NCI-H2227 treated with DMSO at 0.1 percent for 48 hours (cell line): ENCODE results near the gene FNDC3B.
"Not testable (repeated sequence)": the region's sequence is repeated elsewhere in the genome, so short reads cannot be mapped to it uniquely, and the experiment has no call there.

ENCODE experiments used
- DNase-seq: peaks from one replicate; lab custom pipeline; 2025; lab: John Stamatoyannopoulos, UW

Gene FNDC3B

DNA sequence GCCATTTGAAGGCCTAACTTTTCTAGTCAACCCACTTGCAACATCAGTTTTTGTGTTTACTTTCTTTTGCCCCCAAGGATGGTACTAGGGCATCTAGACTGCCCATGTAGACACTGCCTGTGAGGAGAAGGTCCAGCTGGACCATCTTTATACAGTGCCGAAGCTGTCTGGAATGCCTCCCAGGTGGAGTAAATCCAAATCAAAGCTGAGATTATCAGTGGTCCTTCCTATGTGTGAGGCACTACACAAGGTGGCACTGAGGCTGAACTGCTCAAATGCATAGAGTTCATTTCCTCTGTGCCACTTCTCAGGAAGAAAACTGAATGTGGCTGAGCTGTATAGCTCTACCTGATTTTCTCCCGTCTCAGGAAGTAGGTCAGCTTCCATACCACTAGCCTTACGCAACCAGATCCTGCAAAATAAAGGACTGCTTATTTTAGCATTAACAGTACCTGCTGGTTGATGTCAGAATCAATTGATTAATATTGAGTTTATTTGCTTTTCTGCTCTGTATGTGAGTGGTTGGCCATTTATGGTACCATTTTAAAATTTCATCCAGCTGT, 302.8 kb downstream of the FNDC3B start:
- DNase-seq = no peak

DNA sequence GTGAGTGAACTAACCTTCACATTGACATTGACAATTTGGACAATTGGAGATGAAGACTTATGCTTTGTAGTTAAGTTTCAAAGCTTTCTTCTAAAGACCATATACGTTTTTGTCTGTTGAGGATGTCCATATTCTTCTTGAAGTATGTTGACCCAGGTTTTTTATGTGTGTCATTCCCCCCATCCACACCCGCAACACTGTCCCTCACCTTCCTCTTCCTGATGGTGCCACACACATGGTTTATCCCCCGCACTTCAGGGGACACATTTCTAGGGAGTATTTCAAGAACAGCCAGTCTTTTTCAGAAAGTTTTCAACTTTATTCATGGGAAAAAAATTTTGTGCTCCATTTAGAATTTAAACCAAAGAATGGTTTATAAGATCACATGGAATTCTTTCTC, 303.7 kb downstream of the FNDC3B start:
- DNase-seq = no peak

DNA sequence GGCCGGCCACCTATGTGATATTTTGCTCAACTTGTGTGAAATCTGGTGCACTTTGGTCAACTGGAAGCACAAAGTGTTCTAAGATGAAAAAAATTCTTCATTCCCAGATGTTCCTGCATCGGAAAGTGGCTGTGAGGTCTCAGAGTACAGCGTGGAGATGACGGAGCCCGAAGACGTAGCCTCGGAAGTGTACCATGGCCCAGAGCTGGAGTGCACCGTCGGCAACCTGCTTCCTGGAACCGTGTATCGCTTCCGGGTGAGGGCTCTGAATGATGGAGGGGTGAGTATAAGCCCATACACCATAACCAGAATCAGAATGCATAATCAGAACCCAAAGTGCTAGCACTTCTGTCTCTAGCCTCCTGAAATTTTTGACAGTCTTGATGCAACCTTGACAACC, 304.6 kb downstream of the FNDC3B start:
- no peak for DNase-seq

DNA sequence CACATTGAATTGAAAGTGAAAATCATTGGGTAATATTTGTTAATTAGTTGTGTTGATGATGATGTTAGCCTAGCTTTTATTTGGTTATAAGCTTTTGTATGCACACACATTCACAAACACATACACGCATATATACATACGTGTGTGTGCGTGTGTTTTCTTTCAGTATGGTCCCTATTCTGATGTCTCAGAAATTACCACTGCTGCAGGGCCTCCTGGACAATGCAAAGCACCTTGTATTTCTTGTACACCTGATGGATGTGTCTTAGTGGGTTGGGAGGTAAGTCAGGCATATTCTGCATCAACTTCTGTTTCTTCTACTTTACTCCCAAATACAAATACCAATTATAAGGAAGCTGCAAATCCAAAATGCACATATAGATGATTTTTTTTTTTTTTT, 306.8 kb downstream of the FNDC3B start:
- no peak for DNase-seq

GRCh38 chr3:172347895-172348679, 308.7 kb downstream of the FNDC3B start:
- DNase-seq = peak; percentile 37

- DNase-seq = no peak
Measured at GRCh38 chr3:172351895-172352466, 312.6 kb downstream of the FNDC3B start.

DNA sequence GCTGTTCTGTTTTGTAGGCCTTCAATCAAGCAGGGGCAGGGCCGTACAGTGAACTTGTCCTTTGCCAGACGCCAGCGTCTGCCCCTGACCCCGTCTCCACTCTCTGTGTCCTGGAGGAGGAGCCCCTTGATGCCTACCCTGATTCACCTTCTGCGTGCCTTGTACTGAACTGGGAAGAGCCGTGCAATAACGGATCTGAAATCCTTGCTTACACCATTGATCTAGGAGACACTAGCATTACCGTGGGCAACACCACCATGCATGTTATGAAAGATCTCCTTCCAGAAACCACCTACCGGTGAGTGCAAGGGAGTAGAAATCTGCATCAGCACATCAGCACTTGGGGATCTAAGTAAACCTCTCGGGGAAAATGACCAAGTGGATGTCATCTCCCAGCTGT, 313.4 kb downstream of the FNDC3B start:
- no peak for DNase-seq

DNA sequence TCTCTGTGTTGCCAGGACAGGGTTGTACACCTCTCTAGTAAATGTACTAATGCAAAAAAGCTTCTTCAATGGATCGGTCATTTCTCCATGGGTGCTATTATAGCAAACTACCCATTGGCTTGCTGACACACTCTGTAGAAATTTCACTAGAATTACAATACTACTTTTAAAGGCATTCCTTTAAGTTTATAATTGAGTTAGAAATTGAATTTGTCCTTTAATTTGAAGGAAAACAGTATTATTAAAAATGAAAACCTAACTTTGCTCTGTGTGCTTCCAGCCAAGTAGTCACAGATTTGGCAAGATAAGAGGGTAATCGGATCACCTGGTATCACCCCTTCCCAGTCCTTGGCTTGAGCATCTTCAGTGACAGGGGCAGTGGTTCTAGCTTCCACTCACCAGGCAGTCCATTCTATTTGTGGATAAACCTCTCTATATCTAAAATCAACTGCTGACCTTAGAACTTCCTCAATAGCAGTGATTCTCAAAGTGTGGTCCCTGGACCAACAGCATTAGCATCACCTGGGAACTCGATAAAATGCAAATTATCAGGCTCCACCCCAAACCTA, 315.6 kb downstream of the FNDC3B start:
- DNase-seq = no peak

- DNase-seq = peak; percentile 30
Measured at GRCh38 chr3:172355836-172356235, 316.5 kb downstream of the FNDC3B start.

GRCh38 chr3:172356427-172356826, 317.0 kb downstream of the FNDC3B start:
- DNase-seq = no peak

DNA sequence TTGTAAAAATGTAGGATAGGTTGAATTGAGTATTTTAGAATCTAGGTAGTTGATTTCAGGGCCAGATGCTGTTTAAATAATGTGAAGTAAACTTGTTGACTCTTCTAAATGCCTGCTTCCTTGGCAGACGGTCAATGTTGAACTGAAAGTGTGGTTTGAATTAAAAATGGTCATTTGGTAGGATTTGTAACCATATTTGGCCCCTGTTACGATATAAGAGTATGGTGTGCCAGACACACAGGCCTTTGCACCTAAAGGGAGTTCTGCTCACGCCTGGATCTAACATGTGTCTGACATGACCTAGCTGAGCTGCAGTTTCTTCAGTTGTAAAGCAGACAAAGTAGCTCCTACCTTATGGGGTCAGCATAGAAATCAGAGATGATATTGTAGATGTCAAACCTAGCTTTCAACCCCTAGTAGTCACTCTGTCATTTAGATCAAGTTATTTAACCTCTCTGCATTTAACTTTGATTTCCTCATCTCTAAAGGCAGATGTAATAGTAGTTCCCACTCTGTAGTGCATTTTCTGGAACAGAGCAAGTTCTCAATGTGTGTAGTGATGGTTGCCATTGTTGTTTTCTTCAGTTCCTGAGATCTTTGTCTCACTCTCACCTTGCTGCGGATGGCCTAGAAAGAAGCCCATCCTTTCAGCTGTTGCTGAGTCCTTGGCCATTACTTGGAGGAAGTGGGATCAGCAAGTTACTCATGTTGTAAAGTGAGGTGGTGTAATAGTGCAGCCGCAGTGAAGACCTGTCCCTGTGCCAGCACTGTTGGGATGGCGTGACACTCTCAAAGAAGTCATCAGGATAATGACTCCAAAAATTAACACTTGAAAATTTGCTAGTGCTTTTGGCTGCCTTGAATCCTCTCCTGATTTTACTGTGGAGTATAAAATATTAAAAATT, 318.7 kb downstream of the FNDC3B start:
- no peak for DNase-seq

DNA sequence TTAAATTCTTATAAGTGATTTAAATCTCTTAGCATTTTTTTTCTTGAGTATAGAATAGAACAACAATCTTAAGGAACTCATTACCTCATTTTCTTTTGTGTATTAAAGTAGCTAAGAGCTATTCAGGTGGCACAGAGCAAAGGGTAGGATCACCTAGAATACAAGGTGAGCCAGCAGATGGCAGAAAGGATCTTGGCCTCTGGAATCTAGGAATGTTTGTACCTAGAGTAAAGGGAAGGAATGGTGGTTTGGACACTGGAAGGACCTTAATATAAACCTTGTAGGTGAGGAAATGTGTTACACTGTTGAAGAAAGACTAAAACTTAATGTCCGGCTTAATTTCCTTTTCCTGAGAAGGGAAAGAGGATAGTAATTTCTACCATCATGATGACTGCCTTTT, 319.9 kb downstream of the FNDC3B start:
- DNase-seq = no peak

DNA sequence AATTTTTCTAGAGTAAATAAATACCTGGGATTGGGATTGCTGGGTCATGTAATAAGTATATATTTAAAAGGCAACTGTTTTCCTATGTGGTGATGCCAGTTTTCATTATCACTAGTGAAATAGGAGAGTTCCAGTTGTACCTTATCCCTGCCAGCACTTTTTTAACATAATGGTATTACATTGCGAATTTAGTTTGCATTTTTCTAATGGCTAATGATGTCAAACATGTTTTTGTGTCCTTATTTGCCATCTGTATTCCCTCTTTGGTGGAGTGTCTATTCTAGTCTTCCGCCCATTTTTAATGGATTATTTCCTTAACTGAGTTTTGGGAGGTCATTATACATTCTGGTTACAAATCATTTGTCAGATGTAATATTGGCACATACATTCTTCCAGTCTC, 320.6 kb downstream of the FNDC3B start:
- no peak for DNase-seq

- DNase-seq = no peak
Measured at GRCh38 chr3:172362583-172362982, 323.2 kb downstream of the FNDC3B start.

DNA sequence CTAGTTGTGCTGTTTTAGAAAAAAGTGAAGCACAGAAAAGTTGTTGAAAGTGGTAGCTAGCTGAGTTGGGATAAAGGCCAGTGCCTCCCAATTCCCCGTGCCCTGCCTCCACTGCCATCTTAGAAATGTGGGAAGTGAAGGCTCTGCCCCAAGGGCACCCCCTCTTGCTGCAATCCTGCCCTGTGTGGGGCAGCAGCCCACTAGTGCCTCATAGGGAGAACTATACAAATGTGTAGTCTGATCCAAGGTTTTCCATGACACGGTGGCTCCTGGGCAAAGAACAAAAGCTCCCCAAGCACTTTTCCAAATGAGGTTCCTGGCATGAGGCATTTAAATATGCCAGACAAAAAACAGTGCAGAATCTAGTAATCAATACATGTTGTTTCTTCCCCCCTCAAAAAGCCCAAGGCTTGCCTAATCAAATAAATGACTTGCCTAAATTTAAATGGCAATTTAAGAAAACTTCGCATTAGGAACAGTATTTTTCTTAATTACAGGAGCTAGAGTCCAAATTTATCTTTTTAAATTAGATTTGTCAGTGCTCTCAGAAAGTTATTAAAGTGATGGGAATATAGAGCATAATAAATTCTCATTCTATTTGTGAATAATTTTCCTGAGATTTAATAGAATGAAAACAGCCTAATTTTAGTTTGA, 325.1 kb downstream of the FNDC3B start:
- no peak for DNase-seq

GRCh38 chr3:172365028-172365567, 325.7 kb downstream of the FNDC3B start:
- no peak for DNase-seq

DNA sequence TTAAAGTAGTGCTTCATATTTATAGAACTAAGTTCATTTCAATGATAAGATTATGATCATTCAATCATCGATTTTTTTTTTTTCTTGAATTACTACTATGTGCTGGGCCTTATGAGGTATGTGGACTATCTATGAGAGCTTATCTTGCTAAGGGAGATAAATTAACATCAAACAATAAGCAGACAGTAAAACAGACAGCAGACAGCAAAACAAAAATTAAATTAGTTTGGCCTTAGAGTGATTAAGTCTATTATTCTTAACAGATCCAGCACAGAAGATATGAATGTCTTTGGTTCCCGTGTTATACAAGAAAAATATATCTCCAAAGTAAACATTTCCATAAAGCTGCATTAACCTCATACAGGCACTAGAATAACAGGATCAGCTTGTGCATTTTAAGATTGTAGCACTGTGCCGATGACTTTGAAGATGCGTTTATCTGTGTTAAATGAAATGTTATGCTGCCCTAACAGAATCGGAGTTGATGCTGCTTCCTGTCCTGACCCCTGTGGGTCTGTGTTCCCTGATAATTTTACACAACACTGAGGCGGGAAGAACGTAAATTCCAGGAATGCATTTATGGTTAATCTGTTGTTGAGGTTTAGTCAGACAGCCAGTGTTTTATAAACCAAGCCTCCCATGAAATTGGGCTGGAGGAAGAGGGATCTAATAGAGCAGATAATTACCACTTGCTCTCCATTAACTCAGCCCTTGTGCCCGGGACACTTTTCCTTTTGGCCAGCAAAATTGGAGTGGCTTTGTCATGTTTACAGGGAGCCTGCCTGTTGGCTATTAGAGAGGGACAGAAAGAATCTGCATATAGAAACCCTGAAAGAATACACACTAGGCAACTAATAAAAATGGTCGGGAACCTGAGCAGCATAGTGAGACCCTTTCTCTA, 328.1 kb downstream of the FNDC3B start:
- DNase-seq = peak; percentile 39

DNA sequence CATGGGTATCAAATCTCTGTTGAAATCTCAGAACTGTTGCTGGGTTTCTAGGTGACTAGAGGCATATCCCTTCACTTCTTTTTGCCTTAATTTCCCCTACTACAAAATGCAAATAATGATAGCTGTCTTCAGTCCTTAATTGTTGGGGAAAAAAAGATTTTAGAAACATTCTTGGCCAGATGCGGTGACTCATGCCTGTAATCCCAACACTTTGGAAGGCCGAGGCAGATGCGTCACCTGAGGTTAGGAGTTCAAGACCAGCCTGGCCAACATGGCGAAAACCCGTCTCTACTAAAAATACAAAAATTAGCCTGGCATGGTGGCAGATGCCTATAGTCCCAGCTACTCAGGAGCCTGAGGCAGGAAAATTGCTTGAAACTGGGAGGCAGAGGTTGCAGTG, 329.2 kb downstream of the FNDC3B start:
- not testable (repeated sequence) for DNase-seq

GRCh38 chr3:172369590-172370259, 330.3 kb downstream of the FNDC3B start:
- DNase-seq = no peak

GRCh38 chr3:172370419-172370818, 331.0 kb downstream of the FNDC3B start:
- DNase-seq = no peak
